OCI-LY1 (cell line): ENCODE data around the gene TSPAN5.

ENCODE experiments used
- H2AFZ ChIP-seq: fragments of 200-600 bp; sonication (generic), shearing (Covaris generic); 2 replicates; pipeline ENCODE4 v1.6.0; 2014; ENCODE audit warnings: antibody characterized with exemption, mild to moderate bottlenecking, low read length
- H3F3A ChIP-seq: fragments of 200-600 bp; sonication (generic), shearing (Covaris generic); 2 replicates; pipeline ENCODE4 v1.6.0; 2014; ENCODE audit warnings: mild to moderate bottlenecking, antibody characterized with exemption, low read length, moderate library complexity; ENCODE audit not compliant: insufficient read depth
- H3K27ac ChIP-seq: fragments of 200-600 bp; sonication (generic); 2 replicates; pipeline ENCODE4 v1.5.1; 2014; ENCODE audit warnings: low read length, mixed run types, mild to moderate bottlenecking, low read depth; ENCODE audit not compliant: poor library complexity, severe bottlenecking
- H3K27me3 ChIP-seq: fragments of 200-600 bp; sonication (generic); 2 replicates; pipeline ENCODE4 v1.6.0; 2014; ENCODE audit warnings: antibody characterized with exemption, mild to moderate bottlenecking, low read length, moderate library complexity; ENCODE audit not compliant: insufficient read depth
- H3K36me3 ChIP-seq: fragments of 200-600 bp; sonication (generic); 2 replicates; pipeline ENCODE4 v1.6.1; 2014; ENCODE audit warnings: mild to moderate bottlenecking, antibody characterized with exemption, low read length, moderate library complexity, mixed read lengths; ENCODE audit not compliant: insufficient read depth
- H3K4me1 ChIP-seq: fragments of 200-600 bp; sonication (generic); 2 replicates; pipeline ENCODE4 v1.5.1; 2014; ENCODE audit warnings: mild to moderate bottlenecking, low read length, moderate library complexity; ENCODE audit not compliant: insufficient read depth, severe bottlenecking
- H3K4me2 ChIP-seq: fragments of 200-600 bp; sonication (generic), shearing (Covaris generic); 2 replicates; pipeline ENCODE4 v1.6.1; 2014; ENCODE audit warnings: low read length
- H3K4me3 ChIP-seq: fragments of 200-600 bp; sonication (generic); 2 replicates; pipeline ENCODE4 v1.5.1; 2014; ENCODE audit warnings: low read length, low read depth, mild to moderate bottlenecking, mixed read lengths; ENCODE audit not compliant: poor library complexity, severe bottlenecking
- H3K79me2 ChIP-seq: fragments of 200-600 bp; shearing (Covaris generic); 2 replicates; pipeline ENCODE4 v1.6.1; 2016; ENCODE audit warnings: mixed run types, low read length, mixed read lengths; ENCODE audit not compliant: insufficient read depth
- H3K9ac ChIP-seq: fragments of 200-600 bp; sonication (generic), shearing (Covaris generic); 2 replicates; pipeline ENCODE4 v1.6.1; 2014; ENCODE audit warnings: mild to moderate bottlenecking, low read length, mixed read lengths
- H3K9me2 ChIP-seq: fragments of 200-600 bp; sonication (generic), shearing (Covaris generic); 2 replicates; pipeline ENCODE4 v1.6.1; 2014; ENCODE audit warnings: low read depth, mild to moderate bottlenecking, low read length, mixed read lengths
- H3K9me3 ChIP-seq: fragments of 200-600 bp; shearing (Covaris generic); 2 replicates; pipeline ENCODE4 v1.6.1; 2014; ENCODE audit warnings: low read length, mixed read lengths
- H4K20me1 ChIP-seq: fragments of 200-600 bp; sonication (generic), shearing (Covaris generic); 2 replicates; pipeline ENCODE4 v1.6.0; 2016; ENCODE audit warnings: mild to moderate bottlenecking, low read length; ENCODE audit not compliant: insufficient read depth
- CTCF ChIP-seq: fragments of 200-600 bp; sonication (generic), shearing (Covaris generic); IDR thresholded peaks from 2 replicates; pipeline ENCODE4 v1.5.1; 2017; ENCODE audit warnings: mild to moderate bottlenecking, antibody characterized with exemption, low read length, moderate library complexity, mixed read lengths
- EZH2 ChIP-seq: fragments of 200-600 bp; sonication (generic), shearing (Covaris generic); IDR thresholded peaks from 2 replicates; pipeline ENCODE4 v1.8.0; 2017; ENCODE audit warnings: borderline replicate concordance, mixed run types, mild to moderate bottlenecking, antibody characterized with exemption, low read length, moderate library complexity, mixed read lengths

The TSPAN5 gene

GRCh38 chr4:98522062-98522461 is 136.3 kb downstream of the TSPAN5 start:
- Histone ChIP-seq H3K79me2 (no peaks in the 10 kb centered on the region), H3K27me3 (no peaks in the 10 kb centered on the region; the same call in 1 of the 2 replicates), H3K4me1 (peaks cover 10% of the 10 kb centered on the region), H3K4me2 (no peak overlapping the region), H3K36me3 (no peaks in the 10 kb centered on the region), H3K9me2 (no peaks in the 10 kb centered on the region), H3K9me3 (no peaks in the 10 kb centered on the region), H3K4me3 (no peak overlapping the region), H2AFZ (no peak overlapping the region), H4K20me1 (no peaks in the 10 kb centered on the region), H3K9ac (no peak overlapping the region), H3F3A (no peaks in the 10 kb centered on the region), H3K27ac (no peak overlapping the region)
- TF ChIP-seq CTCF (no peak), EZH2 (no peak)

GRCh38 chr4:98521486-98521885 is 136.9 kb downstream of the TSPAN5 start:
- H2AFZ ChIP-seq = no peak overlapping the region
- H3K4me2 ChIP-seq = no peak overlapping the region
- peaks cover 10% of the 10 kb centered on the region for H3K4me1 ChIP-seq
- TF ChIP-seq EZH2 (no peak), CTCF (no peak)
- H3K27me3 ChIP-seq = no peaks in the 10 kb centered on the region; the same call in 1 of the 2 replicates
- H4K20me1 ChIP-seq = no peaks in the 10 kb centered on the region
- H3F3A ChIP-seq = no peaks in the 10 kb centered on the region
- no peaks in the 10 kb centered on the region for H3K9me2 ChIP-seq
- no peak overlapping the region for H3K4me3 ChIP-seq
- no peak overlapping the region for H3K27ac ChIP-seq
- H3K79me2 ChIP-seq = no peaks in the 10 kb centered on the region
- H3K9me3 ChIP-seq = no peaks in the 10 kb centered on the region
- H3K9ac ChIP-seq = no peak overlapping the region
- H3K36me3 ChIP-seq = no peaks in the 10 kb centered on the region

GRCh38 chr4:98519268-98519977 is 139.0 kb downstream of the TSPAN5 start:
- Histone ChIP-seq H3K27ac (no peak overlapping the region), H3K79me2 (no peaks in the 10 kb centered on the region), H4K20me1 (no peaks in the 10 kb centered on the region), H3K36me3 (no peaks in the 10 kb centered on the region), H3K9me3 (no peaks in the 10 kb centered on the region), H3K27me3 (no peaks in the 10 kb centered on the region; the same call in 1 of the 2 replicates), H3K4me2 (no peak overlapping the region), H2AFZ (no peak overlapping the region), H3K9ac (no peak overlapping the region), H3K4me3 (no peak overlapping the region), H3K4me1 (peaks cover 10% of the 10 kb centered on the region), H3K9me2 (no peaks in the 10 kb centered on the region), H3F3A (no peaks in the 10 kb centered on the region)
- TF ChIP-seq EZH2 = no peak
- TF ChIP-seq CTCF = no peak
